DLD1 (cell line): Measurements from ENCODE around the gene SENP5.

ENCODE experiments used
- in situ Hi-C: cut with HindIII; loops from 2 replicates; pipeline ENCODE4 v1.10.0; 2017; ENCODE audit warnings: low sequenced_read_pairs

Gene SENP5

DNA sequence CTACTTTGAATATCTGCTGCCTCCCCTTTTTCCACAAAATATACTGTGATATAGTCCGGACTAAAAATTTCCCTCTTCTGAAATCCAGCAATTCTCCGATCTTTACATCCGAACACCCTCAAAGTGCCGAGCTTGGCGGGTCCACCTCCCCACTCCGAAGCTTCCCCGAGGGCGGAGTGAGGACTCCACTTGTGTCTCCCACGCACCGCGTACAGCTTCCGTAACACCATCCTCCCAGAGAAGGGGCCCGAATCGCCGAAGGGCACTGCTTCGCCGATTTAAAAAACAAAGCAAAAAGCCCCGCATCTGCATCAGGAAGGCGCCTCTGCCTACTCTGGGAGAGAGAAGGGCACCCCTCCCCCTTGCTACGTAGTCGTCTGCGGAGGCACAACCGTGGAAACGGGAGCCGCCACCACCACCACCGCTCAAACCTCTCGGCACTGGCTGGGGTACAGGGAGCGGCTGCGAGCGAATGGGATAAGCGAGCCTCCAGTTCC, 74.1 kb downstream of the SENP5 start:
- in situ Hi-C loops = loop anchor here (10.0 kb wide), 1 partner anchor 83 kb away; the partner anchor contains the start of gene MELTF

- in situ Hi-C loops = loop anchor here (10.0 kb wide), 1 partner anchor 82 kb away; the partner anchor contains the start of gene MELTF
Observed at GRCh38 chr3:196942226-196942914, 74.7 kb downstream of the SENP5 start, which contains the start of gene NCBP2. Gene NCBP2, minus strand, starts transcription at chr3:196942528. Its CDS starts 25 bp downstream, at chr3:196942503.

GRCh38 chr3:196942915-196943277, 75.2 kb downstream of the SENP5 start:
- in situ Hi-C loops = loop anchor here (10.0 kb wide), 1 partner anchor 82 kb away; the partner anchor contains the start of gene MELTF

- in situ Hi-C loops = loop anchor here (10.0 kb wide), 1 partner anchor 81 kb away; the partner anchor contains the start of gene MELTF
Observed at GRCh38 chr3:196944037-196944790, 76.5 kb downstream of the SENP5 start.

GRCh38 chr3:196947136-196947859, 79.6 kb downstream of the SENP5 start:
- in situ Hi-C loops = loop anchor here (10.0 kb wide), 1 partner anchor 78 kb away; the partner anchor contains the start of gene MELTF

GRCh38 chr3:196947860-196948441, 80.2 kb downstream of the SENP5 start:
- in situ Hi-C loops = loop anchor here (10.0 kb wide), 1 partner anchor 77 kb away; the partner anchor contains the start of gene MELTF

DNA sequence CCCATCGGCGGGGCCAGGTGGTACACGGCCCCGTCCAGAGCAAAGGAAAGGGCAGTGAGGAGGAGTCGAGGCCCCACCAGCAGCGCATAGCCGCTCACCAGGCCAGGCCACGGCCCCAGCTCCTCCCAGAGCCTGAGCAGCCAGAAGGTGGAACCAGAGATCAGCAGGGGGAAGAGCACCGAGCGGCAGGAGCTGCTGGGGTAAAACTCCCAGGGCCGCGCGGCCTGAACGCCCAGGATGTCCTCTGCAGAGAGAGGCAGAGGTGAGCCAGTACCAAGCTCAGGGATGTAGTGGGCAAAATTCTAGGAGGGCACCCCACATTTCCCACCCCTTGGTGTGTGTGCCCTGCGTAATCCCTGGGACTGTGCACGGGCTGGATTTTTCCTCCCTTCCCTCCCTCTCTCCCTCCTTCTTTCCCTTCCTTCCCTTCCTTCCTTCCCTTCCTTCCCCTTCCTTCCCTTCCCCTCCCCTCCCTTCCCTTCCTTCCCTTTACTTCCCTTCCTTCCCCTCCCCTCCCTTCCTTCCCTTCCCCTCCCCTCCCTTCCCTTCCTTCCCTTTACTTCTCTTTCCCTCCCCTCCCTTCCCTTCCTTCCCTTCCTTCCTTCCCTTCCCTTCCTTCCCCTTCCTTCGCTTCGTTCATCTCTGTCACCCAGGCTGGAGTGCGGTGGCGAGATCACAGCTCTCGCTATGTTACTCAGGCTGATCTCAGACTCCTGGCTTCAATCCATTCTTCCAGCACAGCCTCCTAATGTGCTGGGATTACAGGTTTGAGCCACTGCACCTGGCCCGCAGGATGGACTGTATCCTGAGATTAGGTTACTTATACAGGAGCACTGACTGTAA, 80.9 kb downstream of the SENP5 start:
- in situ Hi-C loops = loop anchor here (10.0 kb wide), 1 partner anchor 76 kb away; the partner anchor contains the start of gene MELTF

DNA sequence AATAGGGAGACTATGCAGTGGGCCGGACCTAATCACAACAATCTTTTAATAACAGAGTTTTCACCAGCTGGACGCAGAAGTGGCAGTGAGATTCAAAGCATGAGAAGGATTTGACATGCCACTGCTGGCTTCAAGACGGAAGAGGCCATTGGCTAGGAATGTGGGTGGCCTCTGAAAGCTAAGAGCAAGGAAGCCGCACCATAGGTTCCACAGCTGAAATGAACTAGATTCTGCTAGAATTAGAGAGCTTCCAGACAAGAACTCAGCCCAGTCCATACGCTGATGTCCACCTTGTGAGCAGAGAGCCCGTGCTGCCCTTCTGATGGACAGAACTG, 81.5 kb downstream of the SENP5 start:
- in situ Hi-C loops = loop anchor here (10.0 kb wide), 1 partner anchor 76 kb away; the partner anchor contains the start of gene MELTF

DNA sequence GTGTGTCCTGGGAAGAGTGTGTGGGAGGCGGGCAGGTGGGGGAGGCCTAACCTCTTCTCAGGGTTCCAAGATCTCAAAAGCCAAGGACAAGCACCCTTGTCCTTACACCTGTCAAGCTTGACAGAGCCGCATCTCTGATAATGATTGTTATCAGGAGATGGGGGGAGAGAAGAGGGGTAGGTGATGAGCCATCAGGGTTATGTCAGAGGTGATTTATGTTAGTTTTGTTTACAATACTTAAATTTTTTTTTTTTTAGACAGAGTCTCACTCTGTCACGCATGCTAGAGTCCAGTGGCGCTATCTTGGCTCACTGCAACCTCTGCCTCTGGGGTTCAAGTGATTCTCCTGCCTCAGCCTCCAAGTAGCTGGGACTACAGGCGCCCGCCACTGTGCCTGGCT, 82.0 kb downstream of the SENP5 start:
- in situ Hi-C loops = loop anchor here (10.0 kb wide), 1 partner anchor 75 kb away; the partner anchor contains the start of gene MELTF

DNA sequence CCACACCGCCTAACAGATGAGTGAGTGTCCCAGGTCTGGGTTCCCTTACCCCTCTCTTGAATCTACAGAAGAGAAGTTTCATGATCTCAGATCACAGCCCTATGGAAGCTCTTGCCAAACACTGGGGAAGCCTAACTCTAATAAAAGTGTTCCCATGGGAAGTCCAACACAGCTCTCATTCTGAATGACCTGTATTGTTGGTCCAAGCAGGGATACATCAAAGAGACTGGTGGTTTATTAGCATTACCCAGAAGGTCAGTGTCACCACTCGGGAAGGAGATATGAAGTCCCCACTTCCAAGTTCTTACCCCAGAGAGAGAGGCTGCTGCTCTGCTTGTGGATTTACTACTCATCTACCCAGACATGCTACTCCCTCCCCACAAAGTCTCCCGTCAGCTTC, 83.7 kb downstream of the SENP5 start:
- in situ Hi-C loops = no loop called here

DNA sequence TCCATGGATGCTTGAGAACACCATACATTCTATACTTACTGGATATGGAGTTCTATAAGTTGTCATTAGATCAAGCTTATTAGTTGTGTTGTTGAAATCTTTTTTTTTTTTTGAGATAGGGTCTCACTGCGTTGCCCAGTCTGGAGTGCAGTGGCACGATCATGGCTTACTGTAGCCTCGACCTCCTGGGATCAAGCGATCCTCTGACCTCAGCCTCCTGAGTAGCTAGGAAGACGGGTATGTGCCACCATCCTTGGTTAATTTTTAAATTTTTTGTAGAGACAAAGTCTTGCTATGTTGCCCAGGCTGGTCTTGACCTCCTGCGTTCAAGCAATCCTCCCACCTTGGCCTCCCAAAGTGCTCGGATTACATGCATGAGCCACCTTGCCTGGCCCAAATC, 87.1 kb downstream of the SENP5 start:
- in situ Hi-C loops = no loop called here

DNA sequence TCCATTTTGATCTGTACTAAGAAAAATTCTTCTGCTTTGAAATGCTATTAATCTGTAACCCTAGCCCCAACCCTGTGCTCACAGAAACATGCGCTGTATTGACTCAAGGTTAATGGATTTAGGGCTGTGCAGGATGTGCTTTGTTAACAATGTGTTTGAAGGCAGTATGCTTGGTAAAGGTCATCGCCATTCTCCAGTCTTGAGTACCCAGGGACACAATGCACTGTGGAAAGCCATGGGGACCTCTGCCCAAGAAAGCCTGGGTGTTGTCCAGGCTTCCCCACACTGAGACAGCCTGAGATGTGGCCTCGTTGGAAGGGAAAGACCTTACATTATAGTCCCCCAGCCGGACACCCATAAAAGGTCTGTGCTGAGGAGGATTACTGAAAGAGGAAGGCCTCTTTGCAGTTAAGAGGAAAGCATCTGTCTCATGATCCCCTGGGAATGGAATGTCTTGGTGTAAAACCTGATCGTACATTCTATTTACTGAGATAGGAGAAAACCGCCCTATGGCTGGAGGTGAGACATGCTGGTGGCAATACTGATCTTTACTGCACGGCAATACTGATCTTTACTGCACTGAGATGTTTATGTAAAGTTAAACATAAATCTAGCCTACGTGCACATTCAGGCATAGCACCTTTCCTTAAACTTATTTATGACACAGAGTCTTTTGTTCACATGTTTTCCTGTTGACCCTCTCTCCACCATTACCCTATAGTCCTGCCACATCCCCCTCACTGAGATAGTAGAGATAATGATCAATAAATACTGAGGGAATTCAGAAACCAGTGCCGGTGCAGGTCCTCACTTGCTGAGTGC, 94.6 kb downstream of the SENP5 start:
- in situ Hi-C loops = no loop called here

DNA sequence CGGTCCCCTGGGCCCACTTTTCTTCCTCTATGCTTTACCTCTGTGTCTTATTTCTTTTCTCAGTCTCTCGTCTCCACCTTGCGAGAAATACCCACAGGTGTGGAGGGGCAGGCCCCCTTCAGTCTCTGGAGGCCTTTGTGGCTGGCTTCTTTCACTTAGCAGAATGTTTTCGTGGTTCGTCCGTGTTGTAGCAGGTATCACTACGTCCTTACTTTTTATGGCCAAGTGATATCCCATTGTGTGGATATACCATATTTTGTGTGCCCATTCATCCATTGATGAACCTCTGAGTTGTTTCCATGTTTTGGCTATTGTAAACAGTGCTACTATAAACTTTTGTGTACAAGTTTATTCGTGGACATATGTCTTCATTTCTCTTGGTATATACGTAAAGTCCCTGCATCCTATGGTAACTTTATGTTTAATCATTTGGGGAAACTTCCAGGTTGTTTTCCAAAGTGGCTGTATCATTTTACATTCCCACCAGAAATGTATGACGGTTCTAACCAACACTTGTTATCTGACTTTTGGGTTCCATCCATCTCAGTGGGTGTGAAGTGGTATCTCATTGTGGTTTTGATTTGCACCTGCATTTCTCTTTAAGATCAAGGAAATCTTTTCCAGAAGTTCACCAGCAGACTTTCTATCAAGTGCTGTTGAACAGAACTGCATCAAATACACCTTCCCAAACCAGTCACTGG, 95.4 kb downstream of the SENP5 start:
- in situ Hi-C loops = no loop called here

DNA sequence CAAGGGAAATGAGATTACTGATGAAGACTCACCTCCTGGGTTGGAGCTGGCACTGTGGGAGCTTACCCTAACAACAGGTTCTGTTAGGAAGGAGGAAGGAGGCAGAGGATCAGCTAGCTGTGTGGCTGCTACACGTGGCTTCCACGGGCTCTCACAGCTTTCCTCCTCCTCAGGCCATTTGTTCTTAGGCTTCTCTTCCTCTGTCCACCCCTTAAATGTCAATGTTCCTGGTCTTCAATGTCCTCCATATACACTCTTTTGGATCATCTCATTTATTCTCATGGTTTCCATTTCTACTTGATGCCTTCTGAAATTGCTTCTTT, 95.9 kb downstream of the SENP5 start:
- in situ Hi-C loops = no loop called here

DNA sequence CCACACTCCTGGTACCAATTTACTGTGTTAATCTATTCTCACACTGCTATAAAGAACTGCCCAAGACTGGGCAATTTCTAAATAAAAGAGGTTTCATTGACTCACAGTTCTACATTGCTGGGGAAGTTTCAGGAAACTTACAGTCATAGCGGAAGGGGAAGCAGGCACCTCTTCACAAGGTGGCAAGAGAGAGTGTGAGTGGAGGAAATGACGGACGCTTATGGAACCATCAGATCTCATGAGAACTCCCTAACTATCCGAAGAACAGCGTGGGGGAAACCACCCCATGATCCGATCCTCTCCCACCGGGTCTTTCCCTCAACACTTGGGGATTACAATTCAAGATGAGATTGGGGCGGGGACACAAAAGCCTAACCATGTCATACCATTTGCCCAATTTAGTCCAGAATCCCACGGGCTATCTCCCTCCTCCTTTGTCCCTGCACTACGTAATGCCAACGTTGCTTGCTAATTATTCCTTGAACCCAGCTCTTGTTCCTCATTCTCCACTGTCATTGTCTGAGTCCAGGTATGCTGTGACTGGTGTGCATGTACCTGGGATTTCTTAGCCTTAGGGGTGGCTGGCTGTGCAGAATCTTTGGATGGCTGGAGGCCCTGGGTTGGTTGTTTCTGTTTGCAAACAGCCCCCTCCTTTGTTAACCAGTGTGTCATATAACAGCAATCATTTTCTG, 97.5 kb downstream of the SENP5 start:
- in situ Hi-C loops = no loop called here

DNA sequence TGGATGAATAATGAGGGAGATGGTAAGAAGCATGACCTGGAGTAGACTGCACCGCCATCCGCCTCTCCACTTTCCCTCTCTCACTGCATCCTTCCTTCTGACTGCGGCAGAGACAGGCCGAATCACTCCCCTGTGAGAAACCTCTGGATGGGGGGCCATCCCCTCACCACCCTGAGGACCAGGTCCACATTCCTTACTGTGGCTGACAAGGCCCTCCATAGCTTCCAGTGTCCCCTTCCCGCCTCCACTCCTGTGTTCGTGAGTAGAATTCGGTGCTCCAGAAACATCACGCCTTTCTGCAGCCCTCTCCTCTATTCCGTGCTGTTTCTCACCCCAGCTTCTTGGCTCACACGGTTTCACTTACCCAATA, 98.1 kb downstream of the SENP5 start:
- in situ Hi-C loops = no loop called here

DNA sequence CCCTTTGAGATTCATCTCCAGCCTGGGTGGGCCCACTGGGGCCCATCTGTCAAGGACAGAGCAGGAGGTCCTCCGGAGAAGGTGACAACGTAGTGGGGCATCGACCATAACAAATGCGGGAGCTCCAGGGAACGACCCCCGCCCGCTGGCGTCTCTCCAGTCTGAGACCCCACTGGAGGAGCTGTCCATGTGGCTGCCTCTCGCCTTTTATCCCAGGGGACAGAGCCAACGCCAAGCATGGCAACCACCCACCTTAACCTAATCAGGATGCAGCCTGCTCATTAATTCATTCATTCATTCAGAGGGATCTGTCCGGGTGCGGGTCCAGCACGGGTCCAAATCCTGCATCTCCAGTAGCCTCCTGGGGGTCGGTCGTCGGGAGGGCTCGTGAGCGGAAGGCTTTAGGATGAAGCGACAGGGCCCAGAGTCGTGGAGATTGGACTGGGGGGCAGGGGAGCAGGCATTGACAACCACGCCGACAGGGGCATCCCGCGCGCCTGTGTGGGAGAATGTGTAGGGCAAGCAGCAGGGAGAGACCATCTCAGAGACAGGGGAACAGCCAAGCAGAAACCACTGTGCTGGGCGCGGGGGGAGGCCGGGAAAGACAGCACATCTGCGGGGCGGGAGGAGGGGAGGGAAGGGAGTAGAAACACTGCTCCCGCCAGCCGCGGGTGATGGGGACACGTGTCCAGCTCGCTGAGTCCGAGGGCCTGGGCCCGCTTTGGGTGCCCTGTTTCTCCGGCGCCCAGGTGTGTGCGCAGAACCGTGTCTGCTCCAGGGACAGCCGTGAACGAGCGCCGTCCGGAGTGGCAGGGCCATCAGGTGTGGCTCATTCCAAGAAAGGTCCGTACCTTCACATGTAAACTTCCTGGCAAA, 99.0 kb downstream of the SENP5 start:
- in situ Hi-C loops = no loop called here
